ENCODE data around the gene SUPT20H.

- TF ChIP-seq CTCF (IDR thresholded peaks at IDR 0.05; ENCODE audit: low read length) (peak; percentile 24; the same call in 1 of the 2 replicates), EZH2 (IDR thresholded peaks at IDR 0.05; ENCODE audit: borderline replicate concordance, low read length) (no peak)
Measured at GRCh38 chr13:37068962-37069361, 9.5 kb upstream of the SUPT20H start.

All from OCI-LY1 (cell line).